ENCODE data around the gene DOCK3. TPM values are rescaled to one million over a fixed set of nuclear protein-coding genes. Genes with fewer than 3 reads are reported as not detected.

The DOCK3 gene
- total and polyA plus RNA-seq, 10 of the 15 experiments (the other 5 are each of a cell fraction or from before 2014, with no cell fraction given), result 0.02 to 0.52 (median 0.04) TPM; not detected in 5

DNA sequence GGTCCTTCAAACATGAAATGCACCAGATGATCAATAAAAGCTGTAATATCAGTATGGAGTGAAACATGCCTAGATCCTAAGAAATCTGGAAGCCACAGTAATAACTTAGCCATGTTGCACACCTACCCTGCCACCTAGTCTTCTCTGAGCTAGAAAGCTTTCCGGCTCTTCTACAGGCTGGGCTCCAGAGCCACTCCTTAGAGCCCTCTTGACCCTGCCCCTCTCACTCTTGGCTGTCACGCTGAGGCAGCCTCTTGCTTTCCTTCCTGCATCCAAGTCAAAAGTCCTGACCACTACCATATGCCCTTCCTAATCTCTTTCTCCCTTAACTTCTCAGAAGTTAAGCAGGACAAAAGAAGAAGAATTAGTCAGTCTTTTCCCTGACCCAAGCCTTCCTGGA is 734.1 kb downstream of the DOCK3 start (continued):
- TF ChIP-seq, protein P1, sequence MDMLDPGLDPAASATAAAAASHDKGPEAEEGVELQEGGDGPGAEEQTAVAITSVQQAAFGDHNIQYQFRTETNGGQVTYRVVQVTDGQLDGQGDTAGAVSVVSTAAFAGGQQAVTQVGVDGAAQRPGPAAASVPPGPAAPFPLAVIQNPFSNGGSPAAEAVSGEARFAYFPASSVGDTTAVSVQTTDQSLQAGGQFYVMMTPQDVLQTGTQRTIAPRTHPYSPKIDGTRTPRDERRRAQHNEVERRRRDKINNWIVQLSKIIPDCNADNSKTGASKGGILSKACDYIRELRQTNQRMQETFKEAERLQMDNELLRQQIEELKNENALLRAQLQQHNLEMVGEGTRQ (IDR thresholded peaks at IDR 0.05; ENCODE audit: borderline replicate concordance, low read depth, low read length), result no peak
- no peak for TF ChIP-seq POLR2AphosphoS2 (IDR thresholded peaks at IDR 0.05; ENCODE audit: low read depth, low read length)

DNA sequence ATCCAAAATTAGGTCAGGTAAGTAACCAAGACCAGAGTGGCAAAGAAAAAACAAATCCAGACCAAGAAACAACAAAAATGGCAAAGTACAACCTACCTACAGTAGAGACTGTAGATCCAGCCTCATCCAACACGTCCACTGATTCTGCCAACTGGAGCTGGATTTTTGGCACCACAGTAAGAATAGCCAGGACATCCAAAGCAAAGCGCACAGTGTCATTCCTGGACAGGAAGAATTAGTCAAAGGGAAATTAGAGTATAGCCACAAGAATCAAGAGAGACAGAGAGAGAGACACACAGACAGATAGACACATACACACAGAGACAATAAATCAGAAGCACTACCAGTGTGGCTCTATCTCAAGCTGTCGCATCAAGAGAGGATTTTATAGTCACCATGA is 747.5 kb downstream of the DOCK3 start:
- Histone ChIP-seq H3K27ac (ENCODE audit: control insufficient read depth, insufficient read depth) (no peak overlapping the region), H2AFZ (ENCODE audit: control insufficient read depth, low read depth, low read length) (no peak overlapping the region), H3K4me2 (ENCODE audit: control insufficient read depth, insufficient read depth) (no peak overlapping the region), H3K9me3 (replicated peaks; ENCODE audit: control insufficient read depth, insufficient read depth, low read length) (no peaks in the 10 kb centered on the region), H3K4me3 (no peak overlapping the region), H4K20me1 (ENCODE audit: control insufficient read depth, insufficient read depth) (no peaks in the 10 kb centered on the region), H3K36me3 (ENCODE audit: control insufficient read depth in 2 of 2, insufficient read depth in 2 of 2, low read length in 1 of 2) (peaks cover 14 to 29% of the 10 kb centered on the region in 2 experiments), H3K9ac (ENCODE audit: control insufficient read depth, insufficient read depth, low read length) (no peak overlapping the region), H3K4me1 (ENCODE audit: control insufficient read depth, insufficient read depth, low read length) (no peaks in the 10 kb centered on the region), H3K79me2 (ENCODE audit: control insufficient read depth, insufficient read depth, low read length) (no peaks in the 10 kb centered on the region), H3K27me3 (replicated peaks in 1 of 2; ENCODE audit: control insufficient read depth in 2 of 2, insufficient read depth in 2 of 2, low read length in 1 of 2) (no peaks in the 10 kb centered on the region)
- ATAC-seq (no peak), DNase-seq (ENCODE audit: low read depth, low spot score) (no peak), FAIRE-seq (no peak)
- no TSS peak for BruUV-seq (replicated peaks)
- SMC1A ChIA-PET (ENCODE audit: uncharacterized antibody, unreplicated experiment), result interaction anchor here (0.6 kb wide), 1 partner anchor 12 kb away, joined by 3 read pairs; no protein-coding TSS in a partner anchor
- CTCF ChIA-PET, result interaction anchor here (0.8 to 4.0 kb wide), 3 partner anchors 10 to 13 kb away, joined by 3 to 15 read pairs (median 4); no protein-coding TSS in a partner anchor
- in situ Hi-C loops (cut with MboI), result no loop called here
- intact Hi-C loops (cut with micrococcal nuclease; ENCODE audit: unreplicated experiment), result no loop called here
- WGBS (ENCODE audit: insufficient coverage, insufficient replicate concordance, low lambda C conversion rate, missing lambda C conversion rate), result 99% methylated on average over 3 of the region's 3 CpGs
- RAD21 ChIA-PET (ENCODE audit: unreplicated experiment), result no interaction called here
- POLR2A ChIA-PET, result no interaction called here
- no peak for TF ChIP-seq MTA2 (IDR thresholded peaks at IDR 0.05; ENCODE audit: low read depth)
- no peak for TF ChIP-seq EGR1 (IDR thresholded peaks at IDR 0.05; ENCODE audit: borderline replicate concordance in 1 of 2, low read depth in 2 of 2, low read length in 2 of 2)
- TF ChIP-seq, protein P2, sequence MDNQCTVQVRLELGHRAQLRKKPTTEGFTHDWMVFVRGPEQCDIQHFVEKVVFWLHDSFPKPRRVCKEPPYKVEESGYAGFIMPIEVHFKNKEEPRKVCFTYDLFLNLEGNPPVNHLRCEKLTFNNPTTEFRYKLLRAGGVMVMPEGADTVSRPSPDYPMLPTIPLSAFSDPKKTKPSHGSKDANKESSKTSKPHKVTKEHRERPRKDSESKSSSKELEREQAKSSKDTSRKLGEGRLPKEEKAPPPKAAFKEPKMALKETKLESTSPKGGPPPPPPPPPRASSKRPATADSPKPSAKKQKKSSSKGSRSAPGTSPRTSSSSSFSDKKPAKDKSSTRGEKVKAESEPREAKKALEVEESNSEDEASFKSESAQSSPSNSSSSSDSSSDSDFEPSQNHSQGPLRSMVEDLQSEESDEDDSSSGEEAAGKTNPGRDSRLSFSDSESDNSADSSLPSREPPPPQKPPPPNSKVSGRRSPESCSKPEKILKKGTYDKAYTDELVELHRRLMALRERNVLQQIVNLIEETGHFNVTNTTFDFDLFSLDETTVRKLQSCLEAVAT (IDR thresholded peaks at IDR 0.05), result no peak
- TF ChIP-seq HCFC1 (IDR thresholded peaks at IDR 0.05; ENCODE audit: low read length), result no peak
- TF ChIP-seq, protein P3, sequence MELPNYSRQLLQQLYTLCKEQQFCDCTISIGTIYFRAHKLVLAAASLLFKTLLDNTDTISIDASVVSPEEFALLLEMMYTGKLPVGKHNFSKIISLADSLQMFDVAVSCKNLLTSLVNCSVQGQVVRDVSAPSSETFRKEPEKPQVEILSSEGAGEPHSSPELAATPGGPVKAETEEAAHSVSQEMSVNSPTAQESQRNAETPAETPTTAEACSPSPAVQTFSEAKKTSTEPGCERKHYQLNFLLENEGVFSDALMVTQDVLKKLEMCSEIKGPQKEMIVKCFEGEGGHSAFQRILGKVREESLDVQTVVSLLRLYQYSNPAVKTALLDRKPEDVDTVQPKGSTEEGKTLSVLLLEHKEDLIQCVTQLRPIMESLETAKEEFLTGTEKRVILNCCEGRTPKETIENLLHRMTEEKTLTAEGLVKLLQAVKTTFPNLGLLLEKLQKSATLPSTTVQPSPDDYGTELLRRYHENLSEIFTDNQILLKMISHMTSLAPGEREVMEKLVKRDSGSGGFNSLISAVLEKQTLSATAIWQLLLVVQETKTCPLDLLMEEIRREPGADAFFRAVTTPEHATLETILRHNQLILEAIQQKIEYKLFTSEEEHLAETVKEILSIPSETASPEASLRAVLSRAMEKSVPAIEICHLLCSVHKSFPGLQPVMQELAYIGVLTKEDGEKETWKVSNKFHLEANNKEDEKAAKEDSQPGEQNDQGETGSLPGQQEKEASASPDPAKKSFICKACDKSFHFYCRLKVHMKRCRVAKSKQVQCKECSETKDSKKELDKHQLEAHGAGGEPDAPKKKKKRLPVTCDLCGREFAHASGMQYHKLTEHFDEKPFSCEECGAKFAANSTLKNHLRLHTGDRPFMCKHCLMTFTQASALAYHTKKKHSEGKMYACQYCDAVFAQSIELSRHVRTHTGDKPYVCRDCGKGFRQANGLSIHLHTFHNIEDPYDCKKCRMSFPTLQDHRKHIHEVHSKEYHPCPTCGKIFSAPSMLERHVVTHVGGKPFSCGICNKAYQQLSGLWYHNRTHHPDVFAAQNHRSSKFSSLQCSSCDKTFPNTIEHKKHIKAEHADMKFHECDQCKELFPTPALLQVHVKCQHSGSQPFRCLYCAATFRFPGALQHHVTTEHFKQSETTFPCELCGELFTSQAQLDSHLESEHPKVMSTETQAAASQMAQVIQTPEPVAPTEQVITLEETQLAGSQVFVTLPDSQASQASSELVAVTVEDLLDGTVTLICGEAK (IDR thresholded peaks at IDR 0.05; ENCODE audit: borderline replicate concordance), result no peak
- TF ChIP-seq, protein P4, sequence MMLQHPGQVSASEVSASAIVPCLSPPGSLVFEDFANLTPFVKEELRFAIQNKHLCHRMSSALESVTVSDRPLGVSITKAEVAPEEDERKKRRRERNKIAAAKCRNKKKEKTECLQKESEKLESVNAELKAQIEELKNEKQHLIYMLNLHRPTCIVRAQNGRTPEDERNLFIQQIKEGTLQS (IDR thresholded peaks at IDR 0.05; ENCODE audit: borderline replicate concordance, extremely low read depth, low read depth, low read length), result no peak
- TF ChIP-seq SMAD1 (IDR thresholded peaks at IDR 0.05; ENCODE audit: low read depth, partially characterized antibody), result no peak
- no peak for TF ChIP-seq SIX5 (IDR thresholded peaks at IDR 0.05; ENCODE audit: low read depth, low read length, severe bottlenecking)
- TF ChIP-seq, protein P5, sequence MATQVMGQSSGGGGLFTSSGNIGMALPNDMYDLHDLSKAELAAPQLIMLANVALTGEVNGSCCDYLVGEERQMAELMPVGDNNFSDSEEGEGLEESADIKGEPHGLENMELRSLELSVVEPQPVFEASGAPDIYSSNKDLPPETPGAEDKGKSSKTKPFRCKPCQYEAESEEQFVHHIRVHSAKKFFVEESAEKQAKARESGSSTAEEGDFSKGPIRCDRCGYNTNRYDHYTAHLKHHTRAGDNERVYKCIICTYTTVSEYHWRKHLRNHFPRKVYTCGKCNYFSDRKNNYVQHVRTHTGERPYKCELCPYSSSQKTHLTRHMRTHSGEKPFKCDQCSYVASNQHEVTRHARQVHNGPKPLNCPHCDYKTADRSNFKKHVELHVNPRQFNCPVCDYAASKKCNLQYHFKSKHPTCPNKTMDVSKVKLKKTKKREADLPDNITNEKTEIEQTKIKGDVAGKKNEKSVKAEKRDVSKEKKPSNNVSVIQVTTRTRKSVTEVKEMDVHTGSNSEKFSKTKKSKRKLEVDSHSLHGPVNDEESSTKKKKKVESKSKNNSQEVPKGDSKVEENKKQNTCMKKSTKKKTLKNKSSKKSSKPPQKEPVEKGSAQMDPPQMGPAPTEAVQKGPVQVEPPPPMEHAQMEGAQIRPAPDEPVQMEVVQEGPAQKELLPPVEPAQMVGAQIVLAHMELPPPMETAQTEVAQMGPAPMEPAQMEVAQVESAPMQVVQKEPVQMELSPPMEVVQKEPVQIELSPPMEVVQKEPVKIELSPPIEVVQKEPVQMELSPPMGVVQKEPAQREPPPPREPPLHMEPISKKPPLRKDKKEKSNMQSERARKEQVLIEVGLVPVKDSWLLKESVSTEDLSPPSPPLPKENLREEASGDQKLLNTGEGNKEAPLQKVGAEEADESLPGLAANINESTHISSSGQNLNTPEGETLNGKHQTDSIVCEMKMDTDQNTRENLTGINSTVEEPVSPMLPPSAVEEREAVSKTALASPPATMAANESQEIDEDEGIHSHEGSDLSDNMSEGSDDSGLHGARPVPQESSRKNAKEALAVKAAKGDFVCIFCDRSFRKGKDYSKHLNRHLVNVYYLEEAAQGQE (IDR thresholded peaks at IDR 0.05; ENCODE audit: low read depth, low read length), result no peak
